HG03342 (cell line): Measurements from ENCODE around the gene TALDO1.

Experiments used
- ATAC-seq: cut with Tn5 transposase; IDR thresholded peaks from one replicate; pipeline ENCODE4 v1.9.1; 2021; ENCODE audit warnings: mild to moderate bottlenecking, moderate library complexity; ENCODE audit not compliant: unreplicated experiment

The TALDO1 gene

GRCh38 chr11:747158-748006 is at the start of gene TALDO1:
TALDO1 (plus strand) TSS chr11:747464; CDS start chr11:747482, 18 bp downstream.
- peak; percentile 83 for ATAC-seq

- no peak for ATAC-seq
These were observed 49.4 kb upstream of the TALDO1 start for GRCh38 chr11:697811-698311.

GRCh38 chr11:698493-699115 is 48.7 kb upstream of the TALDO1 start:
- ATAC-seq: no peak

- no peak for ATAC-seq
These were observed 48.2 kb upstream of the TALDO1 start for GRCh38 chr11:699116-699508.

- no peak for ATAC-seq
These were observed 47.5 kb upstream of the TALDO1 start for GRCh38 chr11:699753-700152.

- no peak for ATAC-seq
These were observed 45.4 kb upstream of the TALDO1 start for GRCh38 chr11:701741-702461.

GRCh38 chr11:702462-703461 is 44.5 kb upstream of the TALDO1 start:
- no peak for ATAC-seq

- no peak for ATAC-seq
These were observed 43.8 kb upstream of the TALDO1 start for GRCh38 chr11:703506-703905.

- no peak for ATAC-seq
These were observed 43.0 kb upstream of the TALDO1 start for GRCh38 chr11:704228-704674.

- ATAC-seq: no peak
These were observed 42.3 kb upstream of the TALDO1 start for GRCh38 chr11:704781-705645.

GRCh38 chr11:705646-706438 is 41.4 kb upstream of the TALDO1 start, which contains the start of gene EPS8L2:
EPS8L2 (plus strand) TSS chr11:706231; CDS start chr11:709408, 3,177 bp downstream.
- ATAC-seq: no peak

- ATAC-seq: no peak
These were observed 40.8 kb upstream of the TALDO1 start for GRCh38 chr11:706439-706956.

GRCh38 chr11:706957-707816 is 40.1 kb upstream of the TALDO1 start:
- ATAC-seq: no peak

- no peak for ATAC-seq
These were observed 39.3 kb upstream of the TALDO1 start for GRCh38 chr11:707817-708420.

GRCh38 chr11:708511-708910 is 38.8 kb upstream of the TALDO1 start:
- ATAC-seq: no peak

GRCh38 chr11:709109-709997 is 37.9 kb upstream of the TALDO1 start:
- no peak for ATAC-seq
